Vagina (tissue), 2 donors: ENCODE measurements around the gene NUP85. TPM values are rescaled to one million over a fixed set of nuclear protein-coding genes. Genes with fewer than 3 reads are reported as not detected.
"Not testable (repeated sequence)": the region's sequence is repeated elsewhere in the genome, so short reads cannot be mapped to it uniquely, and the experiment has no call there.

Experiments used
- DNase-seq, 2 donors: peaks; one replicate each; pipeline ENCODE4 v3.0.0-alpha.2; 2017; ENCODE audit errors: extremely low spot score in 2 of 2
- H3K27ac ChIP-seq: fragments of 200-600 bp; sonication (generic); one replicate; pipeline ENCODE4 v1.5.1; 2019
- H3K27me3 ChIP-seq: fragments of 200-600 bp; sonication (generic); one replicate; pipeline ENCODE4 v1.5.1; 2019
- H3K36me3 ChIP-seq, 2 donors: fragments of 200-600 bp; sonication (generic); one replicate each; pipeline ENCODE4 v1.5.1; 2017 to 2019
- H3K4me1 ChIP-seq: fragments of 200-600 bp; sonication (generic); one replicate; pipeline ENCODE4 v1.5.1; 2019
- H3K4me3 ChIP-seq, 2 donors: fragments of 200-600 bp; sonication (generic); 1 replicate in 1 of 2; 2 replicates in 1 of 2; pipeline ENCODE4 v1.5.1; 2016 to 2019
- H3K9me3 ChIP-seq: fragments of 200-600 bp; sonication (generic); one replicate; pipeline ENCODE4 v1.5.1; 2019
- POLR2A ChIP-seq, 2 donors: fragments of 450-650 bp; IDR thresholded peaks; one replicate each; pipeline ENCODE4 v1.6.1; 2017; ENCODE audit warnings: antibody characterized with exemption in 2 of 2, mild to moderate bottlenecking in 2 of 2, moderate library complexity in 2 of 2
- POLR2AphosphoS5 ChIP-seq, 2 donors: sonication (generic); formaldehyde crosslinking; IDR thresholded peaks; one replicate each; pipeline ENCODE4 v1.9.0; 2017; ENCODE audit warnings: antibody characterized with exemption in 2 of 2, mild to moderate bottlenecking in 2 of 2, low read depth in 1 of 2; ENCODE audit not compliant: insufficient read depth in 1 of 2
- intact Hi-C: fragments of 100-400 bp; cut with DNase I; formaldehyde crosslinking; loops from one replicate; pipeline ENCODE4 v1.15.1; 2023
- total RNA-seq: library from RNA; depleted of rRNA; stranded (reverse); fragments of >200 nt; gene quantifications from one replicate; pipeline ENCODE4 v1.2.3, GENCODE V29; 2016
- TF ChIP-seq, protein P1 (sequence below), 3 experiments: fragments of 450-650 bp in 2 of 3; fragments of 200-600 bp in 1 of 3; sonication (generic) in 1 of 3; IDR thresholded peaks; one replicate each; pipeline ENCODE4 v1.5.1; 2017 to 2019; ENCODE audit warnings: antibody characterized with exemption in 3 of 3, mild to moderate bottlenecking in 2 of 3, moderate library complexity in 2 of 3

The NUP85 gene
- total RNA-seq, 1 donor from 2014 or later, result 33.9 TPM

DNA sequence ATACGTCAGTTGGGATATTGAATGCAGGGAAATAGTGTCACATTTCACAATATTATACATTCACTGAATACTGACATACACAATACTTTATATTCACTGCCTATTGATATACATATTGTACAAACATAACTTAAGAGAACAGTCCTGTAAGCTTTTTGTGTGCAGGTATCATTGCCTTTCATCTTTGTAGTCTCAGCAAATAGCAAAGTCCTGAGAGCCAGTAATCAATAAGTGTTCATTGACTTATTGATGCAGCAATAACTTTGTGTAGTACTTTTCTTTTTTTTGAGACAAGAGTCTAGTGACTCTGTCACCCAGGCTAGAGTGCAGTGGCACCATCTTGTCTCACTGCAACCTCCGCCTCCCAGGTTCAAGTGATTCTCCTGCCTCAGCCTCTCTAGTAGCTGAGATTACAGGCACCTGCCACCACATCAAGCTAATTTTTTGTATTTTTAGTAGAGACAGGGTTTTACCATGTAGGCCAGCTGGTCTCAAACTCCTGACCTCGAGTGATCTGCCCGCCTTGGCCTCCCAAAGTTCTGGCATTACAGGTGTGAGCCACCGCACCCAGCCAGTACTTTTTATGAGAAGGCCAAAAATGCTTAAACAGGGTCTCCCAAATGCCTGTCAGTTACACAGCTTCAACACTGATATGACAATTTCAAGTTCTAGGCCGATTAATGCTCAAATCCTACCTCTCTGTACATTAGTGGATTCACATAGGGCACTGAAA lies 5.4 kb upstream of the NUP85 start:
- intact Hi-C loops, result loop anchor here (5.0 kb wide), 1 partner anchor 88 kb away; no protein-coding TSS in a partner anchor

DNA sequence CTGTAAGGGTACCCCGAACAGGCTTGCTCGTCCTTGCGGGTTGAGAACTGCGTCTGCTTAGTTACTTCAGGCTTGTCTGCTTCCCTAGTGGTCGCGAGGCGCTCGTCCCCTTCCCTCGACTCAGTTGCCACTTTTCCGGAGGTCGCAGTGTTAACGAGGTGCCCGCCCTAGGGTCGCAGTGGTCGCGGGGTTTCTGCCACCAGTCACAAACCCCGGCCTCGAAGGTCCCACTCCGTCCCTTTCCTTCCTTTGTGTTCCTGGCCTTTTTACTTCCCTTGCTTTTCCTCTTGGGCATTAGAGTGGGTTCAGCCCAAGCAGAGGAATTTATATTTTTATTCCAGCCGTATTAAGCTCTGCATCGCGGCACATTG lies 299 bp downstream of the NUP85 start:
- peak overlapping the region; percentile 73 to 99 for H3K4me3 ChIP-seq
- DNase-seq, result no peak
- no peaks in the 10 kb centered on the region for H3K9me3 ChIP-seq
- H3K36me3 ChIP-seq, result no peaks in the 10 kb centered on the region
- no peaks in the 10 kb centered on the region for H3K27me3 ChIP-seq
- peak overlapping the region; percentile 94 for H3K27ac ChIP-seq
- TF ChIP-seq, protein P1, sequence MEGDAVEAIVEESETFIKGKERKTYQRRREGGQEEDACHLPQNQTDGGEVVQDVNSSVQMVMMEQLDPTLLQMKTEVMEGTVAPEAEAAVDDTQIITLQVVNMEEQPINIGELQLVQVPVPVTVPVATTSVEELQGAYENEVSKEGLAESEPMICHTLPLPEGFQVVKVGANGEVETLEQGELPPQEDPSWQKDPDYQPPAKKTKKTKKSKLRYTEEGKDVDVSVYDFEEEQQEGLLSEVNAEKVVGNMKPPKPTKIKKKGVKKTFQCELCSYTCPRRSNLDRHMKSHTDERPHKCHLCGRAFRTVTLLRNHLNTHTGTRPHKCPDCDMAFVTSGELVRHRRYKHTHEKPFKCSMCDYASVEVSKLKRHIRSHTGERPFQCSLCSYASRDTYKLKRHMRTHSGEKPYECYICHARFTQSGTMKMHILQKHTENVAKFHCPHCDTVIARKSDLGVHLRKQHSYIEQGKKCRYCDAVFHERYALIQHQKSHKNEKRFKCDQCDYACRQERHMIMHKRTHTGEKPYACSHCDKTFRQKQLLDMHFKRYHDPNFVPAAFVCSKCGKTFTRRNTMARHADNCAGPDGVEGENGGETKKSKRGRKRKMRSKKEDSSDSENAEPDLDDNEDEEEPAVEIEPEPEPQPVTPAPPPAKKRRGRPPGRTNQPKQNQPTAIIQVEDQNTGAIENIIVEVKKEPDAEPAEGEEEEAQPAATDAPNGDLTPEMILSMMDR (IDR thresholded peaks at IDR 0.05), result no peak
- TF ChIP-seq POLR2AphosphoS5 (IDR thresholded peaks at IDR 0.05; ENCODE audit: insufficient read depth in 1 of 2, low read depth in 1 of 2) (no peak), POLR2A (IDR thresholded peaks at IDR 0.05) (no peak)
- intact Hi-C loops, result loop anchor here (5.0 kb wide), 1 partner anchor 243 kb away; no protein-coding TSS in a partner anchor
- H3K4me1 ChIP-seq, result peaks cover 30% of the 10 kb centered on the region

More for the DNA sequence above, 5.4 kb upstream of the NUP85 start:
- no peaks in the 10 kb centered on the region for H3K9me3 ChIP-seq
- no peaks in the 10 kb centered on the region for H3K27me3 ChIP-seq
- peaks cover 6% of the 10 kb centered on the region for H3K4me1 ChIP-seq
- TF ChIP-seq POLR2A (IDR thresholded peaks at IDR 0.05), result no peak
- TF ChIP-seq POLR2AphosphoS5 (IDR thresholded peaks at IDR 0.05; ENCODE audit: insufficient read depth in 1 of 2, low read depth in 1 of 2), result no peak
- TF ChIP-seq, protein P1 (IDR thresholded peaks at IDR 0.05), result no peak
- no peaks in the 10 kb centered on the region for H3K36me3 ChIP-seq
- DNase-seq, result no peak
- no peak overlapping the region for H3K4me3 ChIP-seq
- no peak overlapping the region for H3K27ac ChIP-seq

DNA sequence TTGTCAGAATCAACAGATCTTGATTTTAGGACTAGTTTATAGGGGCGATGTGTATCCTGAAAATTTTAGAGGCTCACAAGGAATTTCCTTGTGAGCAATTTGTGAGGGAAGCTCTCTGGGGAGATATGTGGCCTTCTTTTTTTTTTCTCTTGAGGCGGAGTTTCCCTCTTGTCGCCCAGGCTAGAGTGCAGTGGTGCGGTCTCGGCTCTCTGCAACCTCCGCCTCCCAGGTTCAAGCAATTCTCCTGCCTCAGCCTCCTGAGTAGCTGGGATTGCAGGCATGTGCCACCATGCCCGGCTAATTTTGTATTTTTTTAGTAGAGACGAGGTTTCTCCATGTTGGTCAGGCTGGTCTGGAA lies 1.6 kb downstream of the NUP85 start:
- not testable (repeated sequence) for H3K9me3 ChIP-seq, H3K4me3 ChIP-seq, H3K36me3 ChIP-seq, H3K27me3 ChIP-seq, DNase-seq, H3K27ac ChIP-seq
- H3K4me1 ChIP-seq, result peaks cover 30% of the 10 kb centered on the region
- intact Hi-C loops, result loop anchor here (5.0 kb wide), 1 partner anchor 245 kb away; no protein-coding TSS in a partner anchor

DNA sequence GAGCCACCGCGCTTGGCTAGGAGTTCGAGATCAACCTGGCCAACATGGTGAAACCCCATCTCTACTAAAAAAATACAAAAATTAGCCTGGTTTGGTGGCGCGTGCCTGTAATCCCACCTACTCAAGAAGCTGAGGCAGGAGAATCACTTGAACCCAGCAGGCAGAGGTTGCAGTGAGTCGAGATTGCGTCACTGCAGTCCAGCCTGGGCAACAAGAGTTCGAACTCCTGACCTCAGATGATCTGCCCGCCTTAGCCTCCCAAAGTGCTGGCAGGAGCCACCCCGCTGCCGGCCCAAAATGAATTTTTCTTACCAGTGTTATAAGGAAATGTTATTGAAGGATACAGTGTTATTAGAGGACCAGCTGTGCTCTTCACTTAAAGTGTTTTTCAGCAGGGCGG lies 2.3 kb downstream of the NUP85 start:
- H3K9me3 ChIP-seq, result no peaks in the 10 kb centered on the region
- H3K4me1 ChIP-seq, result peaks cover 30% of the 10 kb centered on the region
- H3K36me3 ChIP-seq, result peaks cover 0 to 14% of the 10 kb centered on the region in 2 donors
- intact Hi-C loops, result loop anchor here (5.0 kb wide), 1 partner anchor 245 kb away; no protein-coding TSS in a partner anchor
- TF ChIP-seq POLR2A (IDR thresholded peaks at IDR 0.05), result no peak
- no peak for TF ChIP-seq POLR2AphosphoS5 (IDR thresholded peaks at IDR 0.05; ENCODE audit: insufficient read depth in 1 of 2, low read depth in 1 of 2)
- TF ChIP-seq, protein P1 (IDR thresholded peaks at IDR 0.05), result no peak
- no peak overlapping the region for H3K27ac ChIP-seq
- H3K4me3 ChIP-seq, result no peak overlapping the region
- no peak for DNase-seq
- no peaks in the 10 kb centered on the region for H3K27me3 ChIP-seq

DNA sequence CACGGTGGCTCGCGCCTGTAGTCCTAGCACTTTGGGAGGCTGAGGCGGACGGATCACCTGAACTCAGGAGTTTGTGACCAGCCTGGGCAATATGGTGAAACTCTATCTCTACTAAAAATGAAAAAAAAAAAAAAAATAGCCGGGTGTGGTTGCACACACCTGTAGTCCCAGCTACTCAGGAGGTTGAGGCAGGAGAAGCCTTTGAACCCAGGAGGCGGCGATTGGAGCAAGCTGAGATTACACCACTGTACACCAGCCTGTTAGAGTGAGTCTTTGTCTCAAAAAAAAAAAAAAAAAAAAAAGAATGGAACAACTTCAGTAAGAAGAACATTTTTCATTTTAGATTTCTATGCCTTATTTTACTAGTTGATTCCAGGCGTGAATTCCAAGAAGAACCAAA lies 2.7 kb downstream of the NUP85 start:
- H3K4me3 ChIP-seq, result no peak overlapping the region
- no peak for DNase-seq
- intact Hi-C loops, result loop anchor here (5.0 kb wide), 1 partner anchor 246 kb away; no protein-coding TSS in a partner anchor
- peaks cover 0 to 18% of the 10 kb centered on the region in 2 donors for H3K36me3 ChIP-seq
- H3K4me1 ChIP-seq, result peaks cover 30% of the 10 kb centered on the region
- no peak overlapping the region for H3K27ac ChIP-seq
- H3K27me3 ChIP-seq, result no peaks in the 10 kb centered on the region
- no peak for TF ChIP-seq POLR2A (IDR thresholded peaks at IDR 0.05)
- H3K9me3 ChIP-seq, result no peaks in the 10 kb centered on the region

DNA sequence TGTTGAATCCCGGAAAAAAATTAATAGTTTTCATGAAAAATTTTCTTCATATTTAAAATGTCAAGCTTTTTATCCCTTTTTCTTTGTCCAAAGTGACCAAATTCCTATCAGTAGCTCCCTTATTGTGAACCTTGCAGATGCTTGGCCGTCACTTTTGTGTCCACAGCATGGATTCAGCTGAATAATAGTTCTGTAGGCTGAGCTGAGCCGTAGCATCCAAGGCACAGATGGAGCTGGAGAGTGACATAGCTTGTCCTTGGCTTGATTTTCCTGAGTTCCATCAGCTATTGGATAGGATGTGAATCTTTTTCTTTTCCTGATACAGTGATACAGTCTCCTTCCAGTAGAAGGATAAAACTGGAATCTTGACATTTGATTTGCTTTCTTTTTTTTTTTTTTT lies 3.6 kb downstream of the NUP85 start:
- H3K4me3 ChIP-seq, result no peak overlapping the region
- H3K36me3 ChIP-seq, result peaks cover 0 to 27% of the 10 kb centered on the region in 2 donors
- peaks cover 30% of the 10 kb centered on the region for H3K4me1 ChIP-seq
- DNase-seq, result no peak
- intact Hi-C loops, result loop anchor here (5.0 kb wide), 1 partner anchor 247 kb away; no protein-coding TSS in a partner anchor
- TF ChIP-seq, protein P1 (IDR thresholded peaks at IDR 0.05), result no peak
- TF ChIP-seq POLR2A (IDR thresholded peaks at IDR 0.05) (no peak), POLR2AphosphoS5 (IDR thresholded peaks at IDR 0.05; ENCODE audit: insufficient read depth in 1 of 2, low read depth in 1 of 2) (no peak)
- H3K27me3 ChIP-seq, result no peaks in the 10 kb centered on the region
- H3K9me3 ChIP-seq, result no peaks in the 10 kb centered on the region
- H3K27ac ChIP-seq, result no peak overlapping the region
